ENCODE results near the gene COL28A1.

GRCh38 chr7:7539711-7540110, 4.0 kb upstream of the COL28A1 start:
- TF ChIP-seq CTCF (IDR thresholded peaks at IDR 0.05) (no peak), POLR2A (IDR thresholded peaks at IDR 0.05) (no peak)

Measured in adrenal gland (tissue), 5 donors.